Neural crest cell (in vitro differentiated cells): ENCODE results near the gene ZP3. TPM values are rescaled to one million over a fixed set of nuclear protein-coding genes. Genes with fewer than 3 reads are reported as not detected.

ENCODE experiments used
- DNase-seq: peaks from one replicate; pipeline ENCODE4 v3.0.0; 2021; ENCODE audit warnings: low read depth, mixed read lengths, low spot score
- H3K27ac Mint-ChIP-seq: one replicate; pipeline ENCODE4 v1.8.0; 2021; ENCODE audit warnings: mild to moderate bottlenecking, mixed read lengths; ENCODE audit not compliant: unreplicated experiment
- H3K27me3 Mint-ChIP-seq: 2 replicates; pipeline ENCODE4 v1.8.0; 2021; ENCODE audit warnings: low read depth, mild to moderate bottlenecking, mixed read lengths
- H3K36me3 Mint-ChIP-seq: 2 replicates; pipeline ENCODE4 v1.8.0; 2021; ENCODE audit warnings: low read depth, mild to moderate bottlenecking, mixed read lengths
- H3K4me1 Mint-ChIP-seq: 2 replicates; pipeline ENCODE4 v1.8.0; 2021; ENCODE audit warnings: mixed read lengths
- H3K4me3 Mint-ChIP-seq: one replicate; pipeline ENCODE4 v1.8.0; 2021; ENCODE audit warnings: mild to moderate bottlenecking, mixed read lengths
- H3K9me3 Mint-ChIP-seq: 2 replicates; pipeline ENCODE4 v1.8.0; 2021; ENCODE audit warnings: mixed read lengths
- long read RNA-seq: library from polyadenylated mRNA; unstranded; transcript quantifications from one replicate; pipeline ENCODE4 v2.0.0, GENCODE V29; 2020
- total RNA-seq: library from RNA; stranded (reverse); gene quantifications from 2 replicates; pipeline ENCODE4 v1.2.1, GENCODE V29; 2021
- TF ChIP-seq, protein P1 (sequence below): fragments of 200-600 bp; sonication (generic); conservative IDR thresholded peaks from 2 replicates; pipeline ENCODE4 v1.5.0; 2021; ENCODE audit warnings: antibody characterized with exemption, mild to moderate bottlenecking

ZP3 gene
- total RNA-seq: 0.49 TPM in 1 of 2 replicates, not detected in the other
- long read RNA-seq: 0 reads

DNA sequence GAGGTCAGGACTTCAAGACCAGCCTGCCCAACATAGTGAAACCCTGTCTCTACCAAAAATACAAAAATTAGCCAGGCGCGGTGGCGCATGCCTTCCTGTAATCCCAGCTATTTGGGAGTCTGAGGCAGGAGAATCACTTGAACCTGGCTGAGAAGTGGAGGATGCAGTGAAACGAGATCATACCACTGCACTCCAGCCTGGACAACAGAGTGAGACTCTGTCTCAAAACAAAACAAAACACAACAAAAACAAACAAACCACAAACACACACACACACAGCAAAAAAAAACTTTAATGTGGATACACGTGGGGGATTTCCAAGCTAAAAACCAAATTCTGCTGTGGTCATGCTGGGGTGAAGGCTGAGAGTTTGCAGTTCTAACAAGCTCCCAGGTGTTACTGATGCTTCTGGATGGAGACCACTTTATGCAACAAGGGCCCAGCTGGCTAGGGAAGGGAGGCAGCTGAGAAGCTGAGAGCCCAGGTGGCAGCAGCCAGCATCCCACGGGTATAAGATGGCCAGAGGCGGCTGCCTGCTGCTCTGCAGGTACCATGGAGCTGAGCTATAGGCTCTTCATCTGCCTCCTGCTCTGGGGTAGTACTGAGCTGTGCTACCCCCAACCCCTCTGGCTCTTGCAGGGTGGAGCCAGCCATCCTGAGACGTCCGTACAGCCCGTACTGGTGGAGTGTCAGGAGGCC lies at the start of gene ZP3:
Gene ZP3, plus strand, starts transcription at position 538 of the 699 bp plus-strand sequence. Its CDS starts 15 bp downstream, at position 553.
- Mint-ChIP-seq H3K36me3 (no peaks in the 10 kb centered on the region), H3K27ac (peak within 1 kb of the TSS; percentile 67), H3K4me3 (no peak within 1 kb of the TSS), H3K9me3 (no peaks in the 10 kb centered on the region), H3K27me3 (peaks cover 16% of the 10 kb centered on the region), H3K4me1 (peaks cover 4% of the 10 kb centered on the region)
- TF ChIP-seq, protein P1, sequence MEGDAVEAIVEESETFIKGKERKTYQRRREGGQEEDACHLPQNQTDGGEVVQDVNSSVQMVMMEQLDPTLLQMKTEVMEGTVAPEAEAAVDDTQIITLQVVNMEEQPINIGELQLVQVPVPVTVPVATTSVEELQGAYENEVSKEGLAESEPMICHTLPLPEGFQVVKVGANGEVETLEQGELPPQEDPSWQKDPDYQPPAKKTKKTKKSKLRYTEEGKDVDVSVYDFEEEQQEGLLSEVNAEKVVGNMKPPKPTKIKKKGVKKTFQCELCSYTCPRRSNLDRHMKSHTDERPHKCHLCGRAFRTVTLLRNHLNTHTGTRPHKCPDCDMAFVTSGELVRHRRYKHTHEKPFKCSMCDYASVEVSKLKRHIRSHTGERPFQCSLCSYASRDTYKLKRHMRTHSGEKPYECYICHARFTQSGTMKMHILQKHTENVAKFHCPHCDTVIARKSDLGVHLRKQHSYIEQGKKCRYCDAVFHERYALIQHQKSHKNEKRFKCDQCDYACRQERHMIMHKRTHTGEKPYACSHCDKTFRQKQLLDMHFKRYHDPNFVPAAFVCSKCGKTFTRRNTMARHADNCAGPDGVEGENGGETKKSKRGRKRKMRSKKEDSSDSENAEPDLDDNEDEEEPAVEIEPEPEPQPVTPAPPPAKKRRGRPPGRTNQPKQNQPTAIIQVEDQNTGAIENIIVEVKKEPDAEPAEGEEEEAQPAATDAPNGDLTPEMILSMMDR: no peak
- no peak for DNase-seq

DNA sequence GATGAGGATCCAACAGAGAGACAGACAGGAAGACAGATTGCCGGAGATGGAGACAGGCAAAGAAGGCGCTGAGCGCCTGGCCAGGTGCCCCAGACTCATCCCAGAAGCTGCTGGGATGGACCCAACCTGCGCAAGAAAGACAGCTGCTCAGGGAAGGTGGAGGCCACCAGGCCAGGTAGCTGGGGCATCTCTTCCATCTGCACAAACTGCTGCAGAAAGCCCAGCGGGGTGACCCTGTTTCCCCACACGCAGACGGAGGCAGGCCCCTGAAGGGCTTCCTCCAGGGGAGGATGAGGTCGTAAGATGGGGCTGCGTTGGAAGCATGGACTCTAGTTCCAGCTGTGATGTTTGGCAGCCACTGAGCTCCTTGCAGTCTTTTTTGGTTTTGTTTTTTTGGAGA lies 49.5 kb upstream of the ZP3 start:
- no peaks in the 10 kb centered on the region for H3K36me3 Mint-ChIP-seq
- TF ChIP-seq, protein P1: no peak
- H3K4me3 Mint-ChIP-seq: no peak overlapping the region
- H3K27me3 Mint-ChIP-seq: no peaks in the 10 kb centered on the region
- no peak overlapping the region for H3K27ac Mint-ChIP-seq
- no peaks in the 10 kb centered on the region for H3K9me3 Mint-ChIP-seq
- peaks cover 7% of the 10 kb centered on the region for H3K4me1 Mint-ChIP-seq
- DNase-seq: no peak

DNA sequence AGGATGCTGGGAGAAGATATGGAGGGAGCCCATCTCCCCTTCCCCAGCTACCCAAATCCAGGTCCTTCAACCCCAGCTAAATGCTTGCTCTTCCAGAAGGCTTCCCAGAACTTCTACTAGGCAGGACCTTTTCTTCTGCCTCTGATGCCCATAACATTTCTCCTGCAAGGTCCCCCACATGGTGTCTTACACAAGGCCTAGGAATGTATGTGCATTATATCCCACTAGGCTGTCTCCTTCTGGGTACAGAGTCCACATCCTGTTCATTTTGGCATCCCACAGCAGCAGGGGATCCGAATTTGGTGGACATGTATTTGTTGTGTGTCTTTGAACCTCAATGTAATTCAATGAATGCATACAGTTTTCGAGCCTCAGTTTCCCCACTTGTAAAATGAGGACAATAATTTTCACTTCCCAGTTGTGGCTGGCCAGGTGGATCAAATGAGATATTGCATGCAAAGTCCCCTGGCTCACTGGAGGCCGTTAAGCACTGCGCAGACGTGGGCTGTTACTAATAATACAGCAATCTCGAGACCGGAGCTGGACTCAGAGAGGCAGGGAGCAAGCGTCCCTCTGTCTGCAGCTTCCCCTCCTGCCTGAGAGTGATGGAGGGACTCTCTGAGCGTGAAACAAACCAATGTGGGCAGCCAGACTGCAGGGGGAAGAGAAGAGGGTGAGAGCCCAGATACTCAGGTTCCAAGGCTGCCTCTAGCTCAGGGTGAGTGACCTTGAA lies 47.4 kb upstream of the ZP3 start:
- H3K36me3 Mint-ChIP-seq: no peaks in the 10 kb centered on the region
- H3K4me3 Mint-ChIP-seq: no peak overlapping the region
- TF ChIP-seq, protein P1: no peak
- H3K4me1 Mint-ChIP-seq: peaks cover 10% of the 10 kb centered on the region
- H3K9me3 Mint-ChIP-seq: no peaks in the 10 kb centered on the region
- no peaks in the 10 kb centered on the region for H3K27me3 Mint-ChIP-seq
- no peak overlapping the region for H3K27ac Mint-ChIP-seq
- DNase-seq: no peak

DNA sequence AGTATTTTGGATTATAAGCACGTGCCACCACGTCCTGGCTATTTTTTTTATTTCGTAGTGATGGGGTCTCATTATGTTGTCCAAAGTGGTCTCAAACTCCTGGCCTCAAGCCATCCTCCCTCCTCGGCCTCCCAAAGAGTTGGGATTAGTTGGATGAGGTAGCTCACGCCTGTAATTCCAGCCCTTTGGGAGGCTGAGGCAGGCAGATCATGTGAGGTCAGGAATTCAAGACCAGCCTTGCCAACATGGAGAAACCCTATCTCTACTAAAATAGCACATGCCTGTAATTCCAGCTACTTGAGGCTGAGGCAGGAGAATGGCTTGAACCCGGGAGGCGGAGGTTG lies 44.2 kb upstream of the ZP3 start:
- Mint-ChIP-seq H3K27ac (peak overlapping the region; percentile 50), H3K4me1 (peaks cover 5% of the 10 kb centered on the region), H3K4me3 (peak overlapping the region; percentile 84)

DNA sequence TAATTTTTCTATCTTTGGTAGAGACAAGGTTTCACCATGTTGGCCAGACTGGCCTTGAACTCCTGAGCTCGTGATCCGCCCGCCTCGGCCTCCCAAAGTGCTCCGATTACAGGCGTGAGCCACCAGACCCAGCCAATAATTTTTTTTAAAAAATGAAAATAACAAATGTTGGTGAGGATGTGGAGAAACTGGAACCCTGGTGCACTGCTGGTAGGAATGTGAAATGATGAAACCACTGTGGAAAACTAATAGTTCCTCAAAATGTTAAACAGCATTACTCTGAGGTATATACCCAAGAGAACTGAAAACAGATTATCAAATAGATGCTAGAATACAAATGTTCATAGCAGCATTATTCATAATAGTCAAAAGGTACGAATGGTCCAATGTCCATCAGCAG lies 42.9 kb upstream of the ZP3 start:
- Mint-ChIP-seq H3K27me3 (no peaks in the 10 kb centered on the region), H3K36me3 (no peaks in the 10 kb centered on the region), H3K4me3 (no peak overlapping the region), H3K4me1 (peaks cover 5% of the 10 kb centered on the region), H3K9me3 (no peaks in the 10 kb centered on the region), H3K27ac (no peak overlapping the region)
- TF ChIP-seq, protein P1: peak; percentile 35
- DNase-seq: no peak

More for the DNA sequence above, 44.2 kb upstream of the ZP3 start:
- no peaks in the 10 kb centered on the region for H3K36me3 Mint-ChIP-seq
- TF ChIP-seq, protein P1: no peak
- no peaks in the 10 kb centered on the region for H3K27me3 Mint-ChIP-seq
- no peaks in the 10 kb centered on the region for H3K9me3 Mint-ChIP-seq
- no peak for DNase-seq
